ENCODE measurements around the gene EIF4B. TPM values are rescaled to one million over a fixed set of nuclear protein-coding genes. Genes with fewer than 3 reads are reported as not detected.

EIF4B gene
- total and polyA plus RNA-seq, 2 of the 8 experiments (the other 6 are each of a cell fraction or from before 2014, with no cell fraction given), result 269 to 816 TPM

DNA sequence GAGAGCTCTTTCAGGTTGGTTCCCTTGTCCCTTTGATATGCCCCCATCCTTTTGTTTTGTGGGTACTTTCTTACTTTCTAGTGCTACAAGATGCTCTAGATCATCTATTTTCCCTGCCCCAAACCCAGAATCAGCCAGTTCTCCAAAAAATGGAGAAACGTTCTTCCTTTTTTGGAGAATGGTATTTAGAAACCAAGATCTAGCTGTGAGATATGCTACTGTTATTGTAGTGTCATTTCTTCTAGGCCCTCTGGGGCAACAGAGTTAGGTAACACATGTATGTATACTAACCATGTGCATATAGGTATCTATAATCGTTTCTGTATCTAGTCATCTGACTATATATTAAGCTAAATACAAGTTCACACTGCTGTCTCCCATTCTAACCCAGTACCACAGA is 84.3 kb downstream of the EIF4B start:
- no peak overlapping the region for H2AK5ac ChIP-seq (ENCODE audit: low read depth, low read length)
- H3K9me3 ChIP-seq (ENCODE audit: insufficient read depth in 2 of 2, low read depth in 1 of 2, low read length in 1 of 2), result no peaks in the 10 kb centered on the region
- no peak overlapping the region for H3K56ac ChIP-seq (replicated peaks; ENCODE audit: insufficient read length, low read depth, low read length)
- no peak overlapping the region for H3K4me3 ChIP-seq (ENCODE audit: extremely low read depth in 1 of 4, insufficient read depth in 2 of 4, low read depth in 3 of 4, low read length in 4 of 4)
- H4K20me1 ChIP-seq (replicated peaks in 1 of 2; ENCODE audit: control insufficient read depth in 1 of 2, insufficient read depth in 2 of 2, low read length in 2 of 2), result no peaks in the 10 kb centered on the region
- H4K8ac ChIP-seq (ENCODE audit: extremely low read depth, insufficient read depth, low read length), result no peak overlapping the region
- no peak overlapping the region for H2BK120ac ChIP-seq (replicated peaks; ENCODE audit: low read depth, low read length)
- H3K23ac ChIP-seq (ENCODE audit: insufficient read length), result no peak overlapping the region
- H3K14ac ChIP-seq (ENCODE audit: insufficient read length), result no peak overlapping the region
- no peak overlapping the region for H4K5ac ChIP-seq (ENCODE audit: insufficient read length, low read depth, low read length)
- H3K4me1 ChIP-seq (replicated peaks in 1 of 4; ENCODE audit: control insufficient read depth in 3 of 4, insufficient read depth in 4 of 4, low read length in 3 of 4), result peaks cover 0 to 3% (median 0%) of the 10 kb centered on the region in 4 experiments; a peak in 1 of 7 replicates
- H3K4ac ChIP-seq (replicated peaks; ENCODE audit: insufficient read length, low read depth, low read length), result no peak overlapping the region
- no peak overlapping the region for H3K4me2 ChIP-seq (ENCODE audit: insufficient read depth in 1 of 2, low read depth in 2 of 2, low read length in 2 of 2)
- H3K79me2 ChIP-seq (ENCODE audit: control insufficient read depth in 1 of 2, insufficient read depth in 2 of 2, low read length in 2 of 2), result no peaks in the 10 kb centered on the region
- ChIA-PET CTCF (ENCODE audit: partially characterized antibody) (interaction anchor here (0.8 to 19.1 kb wide), 2 partner anchors 9 to 20 kb away, joined by 3 to 531 read pairs; partner anchors contain the start of gene SPRYD3), POLR2A (ENCODE audit: partially characterized antibody) (no interaction called here)
- no peak overlapping the region for H3K18ac ChIP-seq (ENCODE audit: extremely low read depth, low read length)
- DNase-seq (ENCODE audit: low read depth in 1 of 2, low spot score in 2 of 2), result no peak
- H3K9ac ChIP-seq (replicated peaks in 1 of 4; ENCODE audit: extremely low read depth in 1 of 4, low read depth in 3 of 4, low read length in 3 of 4), result no peak overlapping the region
- H3K27me3 ChIP-seq (replicated peaks in 1 of 4; ENCODE audit: control insufficient read depth in 3 of 4, extremely low read depth in 1 of 4, insufficient read depth in 3 of 4, low read length in 3 of 4), result peaks cover 0 to 3% (median 0%) of the 10 kb centered on the region in 4 experiments; a peak in 1 of 7 replicates
- H4K91ac ChIP-seq (replicated peaks; ENCODE audit: insufficient read length, low read length), result no peak overlapping the region
- no peak overlapping the region for H2AFZ ChIP-seq (ENCODE audit: low read length)
- no peak overlapping the region for H3K27ac ChIP-seq (ENCODE audit: low read depth, low read length)
- no peaks in the 10 kb centered on the region for H3K79me1 ChIP-seq (ENCODE audit: low read depth, low read length)
- no peaks in the 10 kb centered on the region for H3K23me2 ChIP-seq (ENCODE audit: low read depth, low read length)
- no peak overlapping the region for H2BK12ac ChIP-seq (ENCODE audit: low read depth, low read length)
- H2BK5ac ChIP-seq (ENCODE audit: low read depth, low read length), result no peak overlapping the region
- 73% methylated on average over 2 of the region's 2 CpGs; no CpG with 5 or more reads in 1 of the 2 experiments for WGBS, 2 experiments (ENCODE audit: extremely low coverage in 1 of 2, insufficient coverage in 1 of 2, insufficient read length in 1 of 2, insufficient replicate concordance in 2 of 2, low coverage in 1 of 2, low lambda C conversion rate in 2 of 2, missing lambda C conversion rate in 1 of 2)
- H2BK20ac ChIP-seq (ENCODE audit: low read length), result no peak overlapping the region
- no peak overlapping the region for H2BK15ac ChIP-seq (ENCODE audit: low read length)
- no peak for FAIRE-seq
- H3K36me3 ChIP-seq (ENCODE audit: control insufficient read depth in 2 of 4, insufficient read depth in 4 of 4, low read length in 3 of 4), result no peaks in the 10 kb centered on the region
- TF ChIP-seq KDM5A (IDR thresholded peaks at IDR 0.05; ENCODE audit: low read length), result no peak
- no peak for TF ChIP-seq POU5F1 (IDR thresholded peaks at IDR 0.05; ENCODE audit: low read depth, low read length)
- no peak for TF ChIP-seq RAD21 (IDR thresholded peaks at IDR 0.05 in 1 of 2, conservative IDR thresholded peaks at IDR 0.05 in 1 of 2; ENCODE audit: low read depth in 2 of 2, low read length in 2 of 2)
- no peak for TF ChIP-seq RNF2 (IDR thresholded peaks at IDR 0.05; ENCODE audit: borderline replicate concordance, low read depth, low read length, missing control alignments, poor library complexity, severe bottlenecking)
- no peak for TF ChIP-seq NANOG (IDR thresholded peaks at IDR 0.05; ENCODE audit: insufficient read depth, low read depth, low read length, poor library complexity, severe bottlenecking)
- TF ChIP-seq, protein P1, sequence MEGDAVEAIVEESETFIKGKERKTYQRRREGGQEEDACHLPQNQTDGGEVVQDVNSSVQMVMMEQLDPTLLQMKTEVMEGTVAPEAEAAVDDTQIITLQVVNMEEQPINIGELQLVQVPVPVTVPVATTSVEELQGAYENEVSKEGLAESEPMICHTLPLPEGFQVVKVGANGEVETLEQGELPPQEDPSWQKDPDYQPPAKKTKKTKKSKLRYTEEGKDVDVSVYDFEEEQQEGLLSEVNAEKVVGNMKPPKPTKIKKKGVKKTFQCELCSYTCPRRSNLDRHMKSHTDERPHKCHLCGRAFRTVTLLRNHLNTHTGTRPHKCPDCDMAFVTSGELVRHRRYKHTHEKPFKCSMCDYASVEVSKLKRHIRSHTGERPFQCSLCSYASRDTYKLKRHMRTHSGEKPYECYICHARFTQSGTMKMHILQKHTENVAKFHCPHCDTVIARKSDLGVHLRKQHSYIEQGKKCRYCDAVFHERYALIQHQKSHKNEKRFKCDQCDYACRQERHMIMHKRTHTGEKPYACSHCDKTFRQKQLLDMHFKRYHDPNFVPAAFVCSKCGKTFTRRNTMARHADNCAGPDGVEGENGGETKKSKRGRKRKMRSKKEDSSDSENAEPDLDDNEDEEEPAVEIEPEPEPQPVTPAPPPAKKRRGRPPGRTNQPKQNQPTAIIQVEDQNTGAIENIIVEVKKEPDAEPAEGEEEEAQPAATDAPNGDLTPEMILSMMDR (IDR thresholded peaks at IDR 0.05; ENCODE audit: control extremely low read depth in 1 of 3, insufficient read depth in 1 of 3, low read depth in 1 of 3, low read length in 3 of 3), result no peak
- TF ChIP-seq, protein P2, sequence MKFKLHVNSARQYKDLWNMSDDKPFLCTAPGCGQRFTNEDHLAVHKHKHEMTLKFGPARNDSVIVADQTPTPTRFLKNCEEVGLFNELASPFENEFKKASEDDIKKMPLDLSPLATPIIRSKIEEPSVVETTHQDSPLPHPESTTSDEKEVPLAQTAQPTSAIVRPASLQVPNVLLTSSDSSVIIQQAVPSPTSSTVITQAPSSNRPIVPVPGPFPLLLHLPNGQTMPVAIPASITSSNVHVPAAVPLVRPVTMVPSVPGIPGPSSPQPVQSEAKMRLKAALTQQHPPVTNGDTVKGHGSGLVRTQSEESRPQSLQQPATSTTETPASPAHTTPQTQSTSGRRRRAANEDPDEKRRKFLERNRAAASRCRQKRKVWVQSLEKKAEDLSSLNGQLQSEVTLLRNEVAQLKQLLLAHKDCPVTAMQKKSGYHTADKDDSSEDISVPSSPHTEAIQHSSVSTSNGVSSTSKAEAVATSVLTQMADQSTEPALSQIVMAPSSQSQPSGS (IDR thresholded peaks at IDR 0.05; ENCODE audit: low read length), result no peak
- no peak for TF ChIP-seq ASH2L (IDR thresholded peaks at IDR 0.05; ENCODE audit: low read length)
- no peak for TF ChIP-seq CHD1 (IDR thresholded peaks at IDR 0.05; ENCODE audit: low read depth, low read length)
